RWPE2 (cell line): ENCODE results near the gene CCDC38.

Experiments used
- ATAC-seq: fragments of 200-7000 bp; cut with Tn5 transposase; 3 replicates; pipeline ENCODE4 v1.9.1; 2021; ENCODE audit warnings: low read depth
- DNase-seq: peaks from one replicate; pipeline ENCODE4 v3.0.0-alpha.2; 2020; ENCODE audit warnings: low spot score
- H3K27ac ChIP-seq: fragments of 450-650 bp; 2 replicates; pipeline ENCODE4 v1.5.1; 2017; ENCODE audit warnings: mild to moderate bottlenecking; ENCODE audit not compliant: poor library complexity, severe bottlenecking
- H3K27me3 ChIP-seq: fragments of 250-450 bp; sonication (Bioruptor Pico); 2 replicates; pipeline ENCODE4 v1.5.1; 2021; ENCODE audit warnings: mild to moderate bottlenecking, moderate library complexity; ENCODE audit not compliant: insufficient read depth, poor library complexity, severe bottlenecking
- H3K36me3 ChIP-seq: fragments of 250-450 bp; sonication (Bioruptor Pico); 2 replicates; pipeline ENCODE4 v1.5.1; 2020; ENCODE audit warnings: low read depth, mild to moderate bottlenecking, moderate library complexity
- H3K4me1 ChIP-seq: fragments of 250-450 bp; sonication (Bioruptor Pico); 2 replicates; pipeline ENCODE4 v1.5.1; 2021; ENCODE audit warnings: mild to moderate bottlenecking, moderate library complexity; ENCODE audit not compliant: insufficient read depth, poor library complexity, severe bottlenecking
- H3K4me3 ChIP-seq: fragments of 250-450 bp; sonication (Bioruptor Pico); 2 replicates; pipeline ENCODE4 v1.5.1; 2021; ENCODE audit warnings: mild to moderate bottlenecking, moderate library complexity; ENCODE audit not compliant: severe bottlenecking
- H3K9me3 ChIP-seq: fragments of 250-450 bp; sonication (Bioruptor Pico); 2 replicates; pipeline ENCODE4 v1.5.1; 2021; ENCODE audit warnings: mild to moderate bottlenecking, moderate library complexity; ENCODE audit not compliant: severe bottlenecking
- TF ChIP-seq, protein P1 (sequence below): fragments of 450-650 bp; IDR thresholded peaks from one replicate; pipeline ENCODE4 v1.5.1; 2017; ENCODE audit warnings: mild to moderate bottlenecking, moderate library complexity; ENCODE audit not compliant: poor library complexity, severe bottlenecking

Gene CCDC38

DNA sequence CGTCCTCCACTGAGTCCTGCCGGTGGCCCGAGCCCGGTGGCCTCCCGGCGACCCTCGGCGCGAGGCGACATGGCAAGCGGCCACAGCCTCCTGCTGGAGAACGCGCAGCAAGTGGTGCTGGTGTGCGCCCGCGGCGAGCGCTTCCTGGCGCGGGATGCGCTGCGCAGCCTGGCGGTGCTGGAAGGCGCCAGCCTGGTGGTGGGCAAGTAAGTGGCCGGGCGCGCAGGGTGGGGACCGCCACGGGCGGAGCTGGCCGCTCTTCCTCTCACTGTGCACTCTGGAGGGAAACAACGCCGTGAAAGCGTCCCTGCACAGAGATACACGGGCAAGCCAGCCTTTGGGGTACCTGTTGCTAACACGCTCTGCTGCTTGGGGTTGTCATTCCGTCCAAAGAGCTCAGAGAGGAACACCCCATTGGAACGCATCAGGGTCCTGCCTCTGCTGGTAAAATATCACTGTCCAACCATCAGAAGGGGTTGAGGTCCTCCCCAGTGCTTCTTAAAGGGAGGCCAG, 972 bp upstream of the CCDC38 start, which contains the start of gene AMDHD1:
TSS of gene AMDHD1 (plus strand) at position 2 of the 513 bp plus-strand sequence. CDS start at position 70, 68 bp downstream.
- DNase-seq (no peak), ATAC-seq (peak; percentile 73)

DNA sequence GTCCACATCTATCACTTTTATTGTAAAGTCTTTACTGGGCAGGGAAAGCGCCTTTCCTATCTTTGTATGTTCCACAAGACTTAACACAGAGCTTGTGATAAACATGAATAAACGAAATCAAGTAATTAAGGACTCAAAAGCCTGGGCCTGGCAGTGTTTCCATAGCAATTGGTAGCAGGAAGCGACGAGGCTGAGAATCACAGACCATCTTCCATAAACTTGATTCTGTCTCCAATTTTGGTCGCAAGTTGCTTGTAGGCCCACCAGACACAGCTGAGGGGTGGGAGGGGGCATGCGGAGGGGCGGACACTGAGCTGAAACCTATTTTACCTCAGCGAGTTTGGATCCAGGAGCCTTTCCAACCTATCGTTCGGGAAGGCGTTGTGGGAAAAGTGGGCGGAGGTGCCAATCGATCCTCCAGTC, 302 bp downstream of the CCDC38 start:
- no peaks in the 10 kb centered on the region for H3K4me1 ChIP-seq
- DNase-seq (no peak), ATAC-seq (no peak; the same call in 2 of the 3 replicates)
- H3K4me3 ChIP-seq: peak overlapping the region; percentile 66
- no peaks in the 10 kb centered on the region for H3K36me3 ChIP-seq
- peak overlapping the region; percentile 50 for H3K27ac ChIP-seq
- H3K27me3 ChIP-seq: no peaks in the 10 kb centered on the region
- TF ChIP-seq, protein P1, sequence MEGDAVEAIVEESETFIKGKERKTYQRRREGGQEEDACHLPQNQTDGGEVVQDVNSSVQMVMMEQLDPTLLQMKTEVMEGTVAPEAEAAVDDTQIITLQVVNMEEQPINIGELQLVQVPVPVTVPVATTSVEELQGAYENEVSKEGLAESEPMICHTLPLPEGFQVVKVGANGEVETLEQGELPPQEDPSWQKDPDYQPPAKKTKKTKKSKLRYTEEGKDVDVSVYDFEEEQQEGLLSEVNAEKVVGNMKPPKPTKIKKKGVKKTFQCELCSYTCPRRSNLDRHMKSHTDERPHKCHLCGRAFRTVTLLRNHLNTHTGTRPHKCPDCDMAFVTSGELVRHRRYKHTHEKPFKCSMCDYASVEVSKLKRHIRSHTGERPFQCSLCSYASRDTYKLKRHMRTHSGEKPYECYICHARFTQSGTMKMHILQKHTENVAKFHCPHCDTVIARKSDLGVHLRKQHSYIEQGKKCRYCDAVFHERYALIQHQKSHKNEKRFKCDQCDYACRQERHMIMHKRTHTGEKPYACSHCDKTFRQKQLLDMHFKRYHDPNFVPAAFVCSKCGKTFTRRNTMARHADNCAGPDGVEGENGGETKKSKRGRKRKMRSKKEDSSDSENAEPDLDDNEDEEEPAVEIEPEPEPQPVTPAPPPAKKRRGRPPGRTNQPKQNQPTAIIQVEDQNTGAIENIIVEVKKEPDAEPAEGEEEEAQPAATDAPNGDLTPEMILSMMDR: no peak
- no peaks in the 10 kb centered on the region for H3K9me3 ChIP-seq

More for the DNA sequence above, 972 bp upstream of the CCDC38 start, which contains the start of gene AMDHD1:
- no peaks in the 10 kb centered on the region for H3K36me3 ChIP-seq
- no peaks in the 10 kb centered on the region for H3K4me1 ChIP-seq
- H3K27me3 ChIP-seq: no peaks in the 10 kb centered on the region
- H3K4me3 ChIP-seq: peak within 1 kb of the TSS; percentile 66
- TF ChIP-seq, protein P1: peak; percentile 21
- H3K27ac ChIP-seq: peak within 1 kb of the TSS; percentile 50
- no peaks in the 10 kb centered on the region for H3K9me3 ChIP-seq

DNA sequence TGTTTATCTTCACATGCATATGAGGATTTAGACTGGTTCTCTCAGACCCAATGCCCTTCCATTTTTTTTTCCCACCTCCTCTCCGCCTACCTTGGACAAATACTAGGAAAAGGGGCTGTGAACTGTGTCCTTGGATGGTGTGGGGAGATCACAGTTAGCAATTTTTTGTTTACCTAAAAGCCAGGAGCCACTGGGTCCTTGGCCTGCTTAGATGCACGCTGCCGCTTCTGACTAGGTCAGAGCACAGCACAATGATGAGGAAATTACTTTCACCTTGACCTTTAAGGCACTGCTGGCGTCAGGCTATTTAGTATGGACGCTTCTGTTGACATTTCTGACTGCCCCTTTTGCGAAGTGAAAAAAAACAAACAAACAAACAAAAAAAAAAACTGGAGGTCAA, 1.9 kb downstream of the CCDC38 start:
- no peaks in the 10 kb centered on the region for H3K9me3 ChIP-seq
- no peaks in the 10 kb centered on the region for H3K36me3 ChIP-seq
- TF ChIP-seq, protein P1: no peak
- no peaks in the 10 kb centered on the region for H3K4me1 ChIP-seq
- no peak for DNase-seq
- no peaks in the 10 kb centered on the region for H3K27me3 ChIP-seq
- no peak overlapping the region for H3K4me3 ChIP-seq
- no peak for ATAC-seq
- H3K27ac ChIP-seq: no peak overlapping the region

DNA sequence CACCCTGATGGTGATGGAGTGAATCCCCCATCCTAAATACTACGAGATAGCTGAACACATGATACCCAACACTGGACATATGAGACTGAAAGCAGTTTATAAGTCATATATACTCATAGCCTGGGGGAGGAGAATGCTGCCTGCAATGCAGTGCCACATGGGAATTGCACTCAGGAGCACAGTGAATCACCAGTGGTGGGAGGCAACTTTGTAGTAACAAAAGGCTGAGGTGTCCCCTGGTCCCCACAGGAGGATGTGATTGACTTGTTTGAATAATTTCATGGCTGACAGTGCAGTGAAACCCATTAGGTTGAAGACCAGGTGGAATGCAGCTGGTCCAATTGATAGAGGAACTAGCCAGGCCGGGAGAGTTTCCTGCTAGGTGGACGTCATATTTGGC, 20.2 kb downstream of the CCDC38 start:
- H3K27me3 ChIP-seq: no peaks in the 10 kb centered on the region
- TF ChIP-seq, protein P1: no peak
- ATAC-seq: no peak
- no peaks in the 10 kb centered on the region for H3K36me3 ChIP-seq
- no peak overlapping the region for H3K27ac ChIP-seq
- H3K4me1 ChIP-seq: no peaks in the 10 kb centered on the region
- DNase-seq: no peak
- no peaks in the 10 kb centered on the region for H3K9me3 ChIP-seq
- H3K4me3 ChIP-seq: no peak overlapping the region

DNA sequence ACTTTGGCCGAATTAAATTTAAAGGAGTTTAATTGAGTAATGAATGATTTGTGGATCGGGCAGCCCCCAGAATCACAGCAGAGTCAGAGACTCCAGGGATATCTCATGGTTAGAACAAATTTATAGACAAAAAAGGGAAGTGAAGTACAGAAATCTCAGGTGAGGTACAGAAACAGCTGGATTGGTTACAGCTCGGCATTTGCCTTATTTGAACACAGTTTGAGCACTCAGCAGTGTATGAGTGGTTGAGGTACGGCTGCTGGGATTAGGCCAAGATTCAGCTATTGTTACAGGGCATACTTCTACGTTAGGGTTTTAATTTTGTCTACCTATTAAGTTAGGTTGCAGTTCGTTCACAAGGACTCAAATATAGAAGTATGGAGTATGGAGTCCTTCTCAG, 23.3 kb downstream of the CCDC38 start:
- TF ChIP-seq, protein P1: no peak

More for the DNA sequence above, 23.3 kb downstream of the CCDC38 start:
- no peaks in the 10 kb centered on the region for H3K27me3 ChIP-seq
- no peak overlapping the region for H3K27ac ChIP-seq
- H3K4me1 ChIP-seq: no peaks in the 10 kb centered on the region
- no peak for DNase-seq
- H3K9me3 ChIP-seq: no peaks in the 10 kb centered on the region
- no peak overlapping the region for H3K4me3 ChIP-seq
- no peak for ATAC-seq
- H3K36me3 ChIP-seq: no peaks in the 10 kb centered on the region
